ENCODE data around the gene RSPRY1.

DNA sequence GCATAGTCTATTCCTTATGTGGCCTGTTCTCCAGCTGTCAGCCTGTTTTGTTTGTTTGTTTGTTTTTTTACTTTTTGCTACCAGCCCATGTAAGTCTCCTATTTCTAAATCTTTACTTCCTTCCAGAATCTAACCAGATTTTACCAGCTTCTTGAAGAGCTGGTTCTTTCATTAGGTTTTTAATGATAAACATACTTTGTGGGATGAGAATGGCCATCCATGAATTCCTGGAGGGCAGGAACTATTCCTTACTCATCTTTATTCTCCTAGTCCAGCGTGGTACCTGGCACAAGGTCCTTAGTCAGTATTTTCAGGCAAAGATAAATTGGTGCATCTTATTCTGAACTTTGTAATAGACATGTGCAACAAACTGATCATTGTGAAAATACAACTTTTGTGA lies 17.3 kb downstream of the RSPRY1 start:
- TF ChIP-seq, protein P1, sequence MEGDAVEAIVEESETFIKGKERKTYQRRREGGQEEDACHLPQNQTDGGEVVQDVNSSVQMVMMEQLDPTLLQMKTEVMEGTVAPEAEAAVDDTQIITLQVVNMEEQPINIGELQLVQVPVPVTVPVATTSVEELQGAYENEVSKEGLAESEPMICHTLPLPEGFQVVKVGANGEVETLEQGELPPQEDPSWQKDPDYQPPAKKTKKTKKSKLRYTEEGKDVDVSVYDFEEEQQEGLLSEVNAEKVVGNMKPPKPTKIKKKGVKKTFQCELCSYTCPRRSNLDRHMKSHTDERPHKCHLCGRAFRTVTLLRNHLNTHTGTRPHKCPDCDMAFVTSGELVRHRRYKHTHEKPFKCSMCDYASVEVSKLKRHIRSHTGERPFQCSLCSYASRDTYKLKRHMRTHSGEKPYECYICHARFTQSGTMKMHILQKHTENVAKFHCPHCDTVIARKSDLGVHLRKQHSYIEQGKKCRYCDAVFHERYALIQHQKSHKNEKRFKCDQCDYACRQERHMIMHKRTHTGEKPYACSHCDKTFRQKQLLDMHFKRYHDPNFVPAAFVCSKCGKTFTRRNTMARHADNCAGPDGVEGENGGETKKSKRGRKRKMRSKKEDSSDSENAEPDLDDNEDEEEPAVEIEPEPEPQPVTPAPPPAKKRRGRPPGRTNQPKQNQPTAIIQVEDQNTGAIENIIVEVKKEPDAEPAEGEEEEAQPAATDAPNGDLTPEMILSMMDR (conservative IDR thresholded peaks at IDR 0.05 in 1 of 2, IDR thresholded peaks at IDR 0.05 in 1 of 2; ENCODE audit: low read depth in 1 of 2, low read length in 2 of 2) = no peak
- TF ChIP-seq EZH2 (IDR thresholded peaks at IDR 0.05; ENCODE audit: low read length, missing control alignments) = no peak

Measured in fibroblast of lung (primary cell).